Astrocyte of the cerebellum (primary cell): ENCODE data around the gene ITGB8.

Experiments
- DNase-seq: peaks from one replicate; pipeline ENCODE4 v3.0.0-alpha.2; 2011; ENCODE audit warnings: low read depth
- H3K4me3 ChIP-seq: 2 replicates; pipeline ENCODE4 v1.5.1; 2011; ENCODE audit warnings: mild to moderate bottlenecking, low read depth, low read length, moderate library complexity
- in situ Hi-C: cut with HindIII; loops from 2 replicates; pipeline ENCODE4 v1.10.0; 2017; ENCODE audit warnings: low sequenced_read_pairs
- TF ChIP-seq, protein P1 (sequence below): IDR thresholded peaks from 2 replicates; pipeline ENCODE4 v1.5.1; 2012; ENCODE audit warnings: low read length, low read depth, moderate library complexity, mild to moderate bottlenecking; ENCODE audit errors: missing control alignments

ITGB8 gene

DNA sequence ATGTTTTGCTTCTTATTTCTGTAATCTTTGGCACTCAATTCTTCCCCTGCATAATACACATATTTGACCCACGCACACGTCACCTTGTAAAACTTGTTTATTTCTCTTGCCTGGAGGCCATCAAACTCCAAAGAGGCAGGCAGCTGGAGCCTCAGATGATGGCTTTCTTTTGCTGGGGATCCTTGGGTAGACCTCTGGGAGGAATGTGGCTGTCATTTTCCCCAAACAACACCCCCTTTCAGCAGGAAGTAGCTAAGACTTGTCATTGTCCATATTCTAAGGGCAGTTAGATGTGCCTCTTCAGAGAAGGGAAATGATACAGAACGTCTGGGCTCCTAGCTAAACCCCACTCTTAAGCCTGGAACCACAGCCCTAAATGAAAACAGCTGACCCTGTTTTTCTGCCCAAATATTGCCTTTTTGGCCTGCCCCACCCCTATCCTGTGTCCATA is 111.3 kb downstream of the ITGB8 start:
- in situ Hi-C loops, result no loop called here
- DNase-seq, result no peak
- TF ChIP-seq, protein P1, sequence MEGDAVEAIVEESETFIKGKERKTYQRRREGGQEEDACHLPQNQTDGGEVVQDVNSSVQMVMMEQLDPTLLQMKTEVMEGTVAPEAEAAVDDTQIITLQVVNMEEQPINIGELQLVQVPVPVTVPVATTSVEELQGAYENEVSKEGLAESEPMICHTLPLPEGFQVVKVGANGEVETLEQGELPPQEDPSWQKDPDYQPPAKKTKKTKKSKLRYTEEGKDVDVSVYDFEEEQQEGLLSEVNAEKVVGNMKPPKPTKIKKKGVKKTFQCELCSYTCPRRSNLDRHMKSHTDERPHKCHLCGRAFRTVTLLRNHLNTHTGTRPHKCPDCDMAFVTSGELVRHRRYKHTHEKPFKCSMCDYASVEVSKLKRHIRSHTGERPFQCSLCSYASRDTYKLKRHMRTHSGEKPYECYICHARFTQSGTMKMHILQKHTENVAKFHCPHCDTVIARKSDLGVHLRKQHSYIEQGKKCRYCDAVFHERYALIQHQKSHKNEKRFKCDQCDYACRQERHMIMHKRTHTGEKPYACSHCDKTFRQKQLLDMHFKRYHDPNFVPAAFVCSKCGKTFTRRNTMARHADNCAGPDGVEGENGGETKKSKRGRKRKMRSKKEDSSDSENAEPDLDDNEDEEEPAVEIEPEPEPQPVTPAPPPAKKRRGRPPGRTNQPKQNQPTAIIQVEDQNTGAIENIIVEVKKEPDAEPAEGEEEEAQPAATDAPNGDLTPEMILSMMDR, result no peak
- no peak overlapping the region for H3K4me3 ChIP-seq

DNA sequence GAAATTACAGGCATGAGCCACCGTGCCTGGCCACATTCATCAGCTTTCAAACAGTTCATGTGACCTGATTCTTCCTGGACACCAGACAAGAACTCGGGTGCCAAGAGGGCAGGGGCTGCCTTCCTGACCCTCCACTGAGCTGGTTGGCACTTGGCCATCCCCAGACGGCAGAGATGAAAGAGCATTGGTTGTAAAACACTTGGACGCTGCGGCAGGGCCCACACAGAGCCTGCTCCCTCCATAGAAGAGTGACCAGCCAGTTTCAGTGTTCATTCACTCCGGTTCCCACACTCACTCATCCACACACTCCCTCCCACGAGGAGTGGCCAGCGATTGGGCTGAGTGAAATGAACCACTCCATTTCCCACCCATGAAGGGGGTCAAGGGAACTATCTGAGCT is 112.3 kb downstream of the ITGB8 start:
- H3K4me3 ChIP-seq, result no peak overlapping the region
- TF ChIP-seq, protein P1, result no peak
- DNase-seq, result no peak
- in situ Hi-C loops, result no loop called here

DNA sequence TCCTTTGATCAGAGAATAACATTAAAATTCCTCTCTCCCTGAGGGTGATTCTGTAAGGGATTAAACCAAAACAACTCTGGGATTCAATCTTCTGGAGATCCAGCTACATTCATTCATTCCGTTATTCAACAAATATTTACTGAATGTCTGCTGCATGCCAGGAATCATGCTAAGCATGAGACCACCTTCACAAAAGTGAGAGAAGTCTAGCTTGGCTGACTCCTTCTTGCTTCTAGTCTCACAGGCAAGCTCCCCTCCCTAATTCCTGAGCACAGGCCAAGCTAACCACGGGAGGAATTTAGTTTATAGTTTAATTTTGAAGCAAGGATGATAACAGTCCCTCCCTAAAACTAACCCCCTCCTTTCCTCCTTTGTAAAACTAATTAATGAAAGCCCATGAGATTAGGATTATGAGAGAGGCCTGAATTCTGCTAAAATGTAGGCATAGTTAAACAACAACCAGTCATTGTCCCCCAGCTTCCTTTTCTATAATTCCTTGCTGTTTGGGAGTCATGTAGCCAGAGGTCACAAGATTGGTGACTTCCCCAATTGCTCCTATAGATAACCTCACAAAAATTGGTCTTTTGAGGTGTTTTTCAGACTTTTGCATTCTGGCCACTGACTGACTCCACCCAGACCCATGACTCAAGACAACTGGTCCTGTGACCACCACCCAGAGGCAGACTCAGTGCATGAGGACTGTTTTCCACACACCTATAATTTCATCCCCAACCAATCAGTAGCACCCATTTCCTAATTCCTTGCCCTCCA is 113.5 kb downstream of the ITGB8 start:
- TF ChIP-seq, protein P1, result no peak
- DNase-seq, result peak; percentile 64
- in situ Hi-C loops, result no loop called here
- H3K4me3 ChIP-seq, result no peak overlapping the region

DNA sequence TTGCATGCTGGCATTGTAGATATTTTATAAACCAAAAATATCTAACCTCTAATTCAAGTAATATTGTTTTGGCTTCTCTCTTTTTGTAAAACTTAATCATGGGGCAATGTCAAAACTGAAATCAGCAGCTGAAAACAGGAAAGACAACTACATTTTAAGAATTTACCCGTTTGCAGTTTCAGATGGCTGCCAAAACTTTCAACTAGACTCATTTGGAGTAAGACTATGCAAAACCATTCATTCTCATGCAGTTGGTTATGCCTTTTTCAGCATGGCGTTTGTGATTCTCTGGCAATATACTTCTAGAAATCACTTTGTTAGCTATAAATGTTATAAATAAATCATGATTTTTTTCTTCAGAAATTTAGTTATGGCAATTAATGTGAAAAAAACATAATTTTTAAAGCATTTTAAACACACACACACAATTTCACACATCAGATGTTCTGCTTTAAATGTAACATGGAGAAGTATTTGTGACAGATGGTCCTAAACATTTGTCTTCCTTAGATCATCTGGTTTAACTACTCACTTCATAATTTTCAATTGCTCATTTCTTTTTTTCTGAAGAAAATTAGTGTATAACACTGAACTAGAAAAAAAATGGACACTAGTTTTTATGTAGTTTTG is 116.4 kb downstream of the ITGB8 start:
- TF ChIP-seq, protein P1, result no peak
- DNase-seq, result no peak
- no peak overlapping the region for H3K4me3 ChIP-seq
- in situ Hi-C loops, result no loop called here

DNA sequence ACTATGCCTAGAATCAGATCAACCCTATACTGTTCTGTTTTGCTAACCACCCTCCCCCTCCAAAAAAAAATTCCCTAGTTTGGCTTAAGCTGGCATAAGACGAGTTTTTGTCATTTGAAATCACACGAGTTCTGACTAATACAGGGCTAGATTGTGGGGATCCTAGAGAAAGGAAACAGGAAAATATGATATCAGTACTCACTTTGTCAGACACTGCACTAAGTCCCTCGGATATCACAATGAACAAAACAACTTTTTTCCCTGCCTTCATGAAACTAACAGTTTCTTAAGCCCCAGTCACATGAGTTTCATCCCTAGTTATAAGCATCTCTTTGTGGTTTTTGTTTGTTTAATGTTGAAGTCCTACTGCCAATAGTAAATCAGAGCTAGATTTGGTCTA is 118.5 kb downstream of the ITGB8 start:
- no peak overlapping the region for H3K4me3 ChIP-seq
- TF ChIP-seq, protein P1, result no peak
- in situ Hi-C loops, result no loop called here
- no peak for DNase-seq

DNA sequence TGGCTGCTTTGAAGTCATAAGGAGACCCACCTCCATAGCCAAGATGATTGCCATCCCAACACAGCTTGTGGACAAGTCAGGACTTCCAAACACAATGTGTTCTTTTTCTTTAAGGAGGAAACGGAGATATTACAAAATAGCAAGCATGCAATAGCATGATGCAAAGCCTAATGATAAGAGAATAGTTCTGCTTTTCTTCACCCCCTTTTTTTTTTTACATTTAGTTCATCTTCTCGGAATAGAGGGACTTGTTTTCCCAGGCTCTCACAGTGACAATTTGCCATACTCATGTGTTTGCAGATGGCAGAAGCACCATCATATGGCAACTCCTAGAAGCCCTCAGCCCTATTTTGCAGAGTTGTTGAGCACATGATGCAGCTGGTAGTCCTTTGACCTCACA is 119.8 kb downstream of the ITGB8 start:
- DNase-seq, result no peak
- H3K4me3 ChIP-seq, result no peak overlapping the region
- TF ChIP-seq, protein P1, result no peak
- in situ Hi-C loops, result no loop called here
